ENCODE results near the gene ATP11C. TPM values are rescaled to one million over a fixed set of nuclear protein-coding genes. Genes with fewer than 3 reads are reported as not detected.
"Not testable (repeated sequence)": the region's sequence is repeated elsewhere in the genome, so short reads cannot be mapped to it uniquely, and the experiment has no call there.

Gene ATP11C
- total and polyA plus RNA-seq, 5 donors, result 2.7 to 8.7 (median 5.6) TPM

GRCh38 chrX:139856826-139857225, 76.0 kb downstream of the ATP11C start:
- H3K4me1 ChIP-seq (ENCODE audit: control insufficient read depth, insufficient read depth, low read length); intact Hi-C loops (cut with DNase I); DNase-seq; H3K27ac ChIP-seq (ENCODE audit: low read length); H3K4me3 ChIP-seq (ENCODE audit: low read length); H3K27me3 ChIP-seq (ENCODE audit: control insufficient read depth, insufficient read depth); H3K9me3 ChIP-seq (ENCODE audit: control insufficient read depth, low read length); ATAC-seq: not testable (repeated sequence)
- WGBS, result 71% methylated on average over 4 of the region's 4 CpGs

DNA sequence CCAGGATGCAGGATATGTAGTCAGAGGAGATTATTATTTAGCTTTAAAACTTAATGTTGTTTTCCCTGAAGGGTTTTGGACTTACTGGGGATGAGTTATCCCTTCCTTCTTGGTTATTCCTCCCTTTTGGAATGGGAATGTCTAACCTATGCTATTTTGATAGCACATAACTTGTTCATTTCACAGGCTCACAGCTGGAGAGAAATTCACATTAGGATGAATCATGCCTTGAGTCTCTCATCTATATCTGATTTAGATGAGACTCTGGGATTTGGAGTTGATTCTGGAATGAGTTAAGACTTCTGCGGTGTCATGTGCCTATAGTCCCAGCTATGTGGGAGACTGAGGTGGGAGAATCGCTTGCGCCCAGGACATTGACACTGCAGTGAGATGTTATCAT, 81.1 kb downstream of the ATP11C start:
- no peaks in the 10 kb centered on the region for H3K4me1 ChIP-seq (ENCODE audit: control insufficient read depth, insufficient read depth, low read length)
- no peak for DNase-seq

DNA sequence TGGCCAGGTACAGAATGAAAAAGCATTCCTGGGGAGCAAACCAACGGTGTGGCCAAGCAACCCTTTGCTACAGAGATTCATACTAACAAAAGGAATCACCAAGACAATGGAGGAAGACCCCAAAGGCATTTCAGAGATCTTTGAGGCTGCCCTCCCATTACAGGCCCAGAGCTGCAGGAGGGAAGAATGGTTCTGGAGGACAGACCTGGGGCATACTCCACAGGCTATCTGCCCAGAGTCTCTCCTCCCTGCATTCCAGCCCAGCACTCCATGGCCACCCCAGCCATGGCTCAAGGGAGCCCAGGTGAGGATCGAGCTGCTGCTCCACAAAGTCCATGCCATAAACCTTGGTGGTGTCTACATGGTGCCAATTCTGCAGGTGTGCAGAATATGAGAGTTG, 81.9 kb downstream of the ATP11C start:
- WGBS, result 93% methylated on average over 2 of the region's 2 CpGs
- intact Hi-C loops (cut with DNase I), result no loop called here
- H3K4me3 ChIP-seq (ENCODE audit: low read length), result no peak overlapping the region

More for the DNA sequence above, 81.1 kb downstream of the ATP11C start:
- 100% methylated on average over 3 of the region's 3 CpGs for WGBS
- ATAC-seq, result no peak
- no peak overlapping the region for H3K27ac ChIP-seq (ENCODE audit: low read length)
- intact Hi-C loops (cut with DNase I), result no loop called here
- H3K4me3 ChIP-seq (ENCODE audit: low read length), result no peak overlapping the region
- no peaks in the 10 kb centered on the region for H3K27me3 ChIP-seq (ENCODE audit: control insufficient read depth, insufficient read depth)
- H3K9me3 ChIP-seq (ENCODE audit: control insufficient read depth, low read length), result no peaks in the 10 kb centered on the region

GRCh38 chrX:139844884-139845283, 88.0 kb downstream of the ATP11C start:
- Histone ChIP-seq H3K9me3 (ENCODE audit: control insufficient read depth, low read length) (no peaks in the 10 kb centered on the region), H3K27me3 (ENCODE audit: control insufficient read depth, insufficient read depth) (no peaks in the 10 kb centered on the region), H3K4me3 (ENCODE audit: low read length) (no peak overlapping the region), H3K4me1 (ENCODE audit: control insufficient read depth, insufficient read depth, low read length) (peaks cover 2% of the 10 kb centered on the region), H3K27ac (ENCODE audit: low read length) (no peak overlapping the region)
- intact Hi-C loops (cut with DNase I), result no loop called here
- WGBS, result 43% methylated on average over 2 of the region's 2 CpGs
- ATAC-seq, result no peak
- no peak for DNase-seq

More for the DNA sequence above, 81.9 kb downstream of the ATP11C start:
- H3K9me3 ChIP-seq (ENCODE audit: control insufficient read depth, low read length), result no peaks in the 10 kb centered on the region
- H3K27me3 ChIP-seq (ENCODE audit: control insufficient read depth, insufficient read depth), result no peaks in the 10 kb centered on the region
- ATAC-seq (no peak), DNase-seq (no peak)
- no peak overlapping the region for H3K27ac ChIP-seq (ENCODE audit: low read length)
- H3K4me1 ChIP-seq (ENCODE audit: control insufficient read depth, insufficient read depth, low read length), result no peaks in the 10 kb centered on the region

DNA sequence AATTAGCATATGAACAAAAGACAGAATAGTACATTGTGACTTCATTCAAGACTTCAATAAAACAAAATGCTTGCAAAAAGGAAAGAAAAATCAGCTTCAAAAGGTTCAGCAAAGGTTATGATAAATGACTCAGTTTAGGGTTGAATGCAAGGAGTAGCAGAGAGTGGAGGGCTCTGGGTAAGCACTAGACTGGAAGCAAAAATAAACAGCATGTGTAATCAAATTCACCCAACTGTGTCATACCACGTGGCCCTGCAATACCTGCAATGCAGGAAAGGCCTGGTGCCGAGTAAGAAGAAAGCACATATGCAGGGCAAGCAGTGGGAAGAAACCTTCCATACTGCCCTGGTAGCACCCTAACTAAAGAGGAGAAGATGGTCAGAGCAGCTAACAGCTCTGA, 88.7 kb downstream of the ATP11C start:
- H3K27ac ChIP-seq (ENCODE audit: low read length), result no peak overlapping the region
- intact Hi-C loops (cut with DNase I), result no loop called here
- ATAC-seq (no peak), DNase-seq (no peak)
- H3K4me1 ChIP-seq (ENCODE audit: control insufficient read depth, insufficient read depth, low read length), result peaks cover 2% of the 10 kb centered on the region
- no peaks in the 10 kb centered on the region for H3K9me3 ChIP-seq (ENCODE audit: control insufficient read depth, low read length)
- H3K27me3 ChIP-seq (ENCODE audit: control insufficient read depth, insufficient read depth), result no peaks in the 10 kb centered on the region
- WGBS, result 84% methylated on average over 2 of the region's 2 CpGs
- no peak overlapping the region for H3K4me3 ChIP-seq (ENCODE audit: low read length)

DNA sequence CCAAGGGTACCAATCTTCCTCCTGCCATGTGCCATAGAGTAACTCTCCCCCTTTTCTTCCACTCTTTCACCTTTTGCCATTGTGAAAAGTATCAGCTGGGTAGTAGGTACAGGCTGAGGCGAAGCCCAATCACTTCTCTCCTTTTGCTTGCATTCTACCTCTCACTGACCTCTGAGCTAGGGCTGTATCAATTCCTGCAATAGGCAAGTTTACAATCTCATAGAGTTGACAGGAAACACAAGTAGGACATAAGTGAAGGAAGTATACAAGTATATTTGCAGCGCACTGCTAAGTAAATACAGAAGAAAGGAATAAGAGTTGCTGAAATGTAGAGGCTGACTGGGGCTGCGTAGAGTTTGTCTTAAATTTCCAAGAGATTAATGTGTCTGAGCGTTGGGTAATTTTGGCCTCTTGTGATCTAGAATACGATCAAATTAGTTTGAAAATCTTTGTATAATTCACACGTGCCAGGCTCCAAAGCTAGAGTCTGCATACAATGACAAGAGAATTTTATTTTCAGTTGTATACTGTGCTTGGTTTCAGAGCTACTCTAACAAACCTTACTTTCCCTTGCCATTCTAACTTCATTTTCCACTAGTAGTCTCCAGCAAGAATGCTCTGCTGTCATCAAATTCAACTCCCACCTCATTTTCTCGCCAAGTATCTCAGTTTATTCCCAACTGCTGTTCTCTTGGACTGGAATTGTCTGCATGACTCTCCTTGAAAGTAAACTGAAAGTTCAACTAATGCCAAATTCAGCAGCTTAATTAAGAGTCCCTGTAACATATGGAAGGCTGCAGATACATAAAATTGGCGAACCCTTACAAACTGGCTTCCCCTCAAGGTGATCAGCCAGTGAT, 90.3 kb downstream of the ATP11C start:
- no peak for DNase-seq
- 55% methylated on average over 8 of the region's 8 CpGs for WGBS
- Histone ChIP-seq H3K9me3 (ENCODE audit: control insufficient read depth, low read length) (no peaks in the 10 kb centered on the region), H3K27ac (ENCODE audit: low read length) (no peak overlapping the region), H3K4me3 (ENCODE audit: low read length) (no peak overlapping the region), H3K27me3 (ENCODE audit: control insufficient read depth, insufficient read depth) (no peaks in the 10 kb centered on the region), H3K4me1 (ENCODE audit: control insufficient read depth, insufficient read depth, low read length) (peaks cover 2% of the 10 kb centered on the region)
- ATAC-seq, result no peak
- intact Hi-C loops (cut with DNase I), result no loop called here

- H3K4me3 ChIP-seq (ENCODE audit: low read length); H3K9me3 ChIP-seq (ENCODE audit: control insufficient read depth, low read length); intact Hi-C loops (cut with DNase I); H3K27ac ChIP-seq (ENCODE audit: low read length); H3K4me1 ChIP-seq (ENCODE audit: control insufficient read depth, insufficient read depth, low read length); DNase-seq; H3K27me3 ChIP-seq (ENCODE audit: control insufficient read depth, insufficient read depth); ATAC-seq: not testable (repeated sequence)
- WGBS, result 97% methylated on average over 5 of the region's 5 CpGs
Observed at GRCh38 chrX:139836335-139836734, 96.5 kb downstream of the ATP11C start.

- Histone ChIP-seq H3K4me3 (ENCODE audit: low read length) (no peak overlapping the region), H3K4me1 (ENCODE audit: control insufficient read depth, insufficient read depth, low read length) (no peaks in the 10 kb centered on the region), H3K9me3 (ENCODE audit: control insufficient read depth, low read length) (no peaks in the 10 kb centered on the region), H3K27me3 (ENCODE audit: control insufficient read depth, insufficient read depth) (no peaks in the 10 kb centered on the region), H3K27ac (ENCODE audit: low read length) (no peak overlapping the region)
- intact Hi-C loops (cut with DNase I), result no loop called here
- ATAC-seq (no peak), DNase-seq (no peak)
Observed at GRCh38 chrX:139834879-139835278, 98.0 kb downstream of the ATP11C start.

DNA sequence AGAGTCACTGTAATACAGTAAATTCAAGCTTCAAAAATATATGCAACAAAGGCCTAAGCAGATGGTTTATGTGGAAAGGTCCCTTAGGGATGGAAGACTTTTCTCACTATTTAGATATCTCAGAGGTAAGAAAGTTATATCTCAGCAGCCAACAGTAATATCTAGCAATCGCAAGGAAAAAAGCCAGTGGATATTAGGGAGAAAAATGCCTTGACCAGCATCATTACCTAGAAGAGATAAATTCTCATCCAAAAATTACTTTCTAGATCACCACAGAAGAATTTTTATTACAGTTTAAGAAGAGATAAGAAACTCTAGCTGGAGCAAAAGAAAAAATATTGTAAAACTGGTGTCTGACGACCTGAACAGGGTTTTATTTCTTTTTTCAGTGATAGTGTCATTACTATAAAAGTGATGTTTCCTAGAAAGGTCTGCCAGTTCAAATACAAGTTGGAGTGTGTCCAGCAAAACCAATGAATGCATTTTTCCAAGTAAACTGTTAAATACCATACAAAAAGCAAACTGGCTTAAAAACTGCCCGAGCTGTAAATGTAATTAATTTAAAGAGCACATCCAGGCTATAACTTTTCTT, 100.0 kb downstream of the ATP11C start:
- intact Hi-C loops (cut with DNase I), result no loop called here

DNA sequence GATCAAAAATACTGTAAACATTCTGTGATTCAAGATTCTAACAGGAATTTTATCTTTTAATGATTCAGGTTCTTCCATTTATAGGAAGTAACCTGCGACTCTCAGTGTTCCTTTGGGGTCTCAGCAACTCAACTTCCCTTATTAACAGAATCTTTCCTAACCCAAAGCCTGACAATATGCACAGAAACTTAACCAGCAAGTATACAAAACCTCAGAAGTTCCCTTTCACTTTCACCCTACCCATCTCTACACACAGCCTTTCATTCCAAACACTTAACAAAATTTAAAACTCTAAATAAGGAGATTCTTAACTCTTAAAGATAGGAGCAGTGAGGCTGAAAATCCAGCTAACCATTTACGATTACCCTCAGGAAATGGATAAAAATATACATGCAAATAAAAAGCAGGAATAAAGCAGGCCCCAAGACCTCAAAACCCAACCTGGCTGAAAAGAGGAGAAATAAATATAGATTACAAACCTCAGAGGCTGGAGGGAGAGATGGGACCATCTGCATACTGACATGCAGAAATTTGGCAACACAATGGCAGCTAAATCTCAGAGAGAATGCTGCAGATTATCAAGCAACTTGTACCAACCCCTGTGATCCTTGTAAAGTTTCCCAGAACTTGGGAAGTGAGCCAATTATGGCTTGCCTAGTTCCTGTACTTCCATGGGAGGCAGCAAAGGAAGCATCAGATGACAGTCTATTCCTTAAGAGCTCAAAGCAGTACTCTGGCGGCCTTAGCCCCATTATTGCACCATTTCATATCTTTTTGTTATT, 101.0 kb downstream of the ATP11C start:
- peak; percentile 45 to 82 for ATAC-seq
- H3K4me1 ChIP-seq (ENCODE audit: control insufficient read depth, insufficient read depth, low read length), result no peaks in the 10 kb centered on the region
- no peak for DNase-seq
- H3K27ac ChIP-seq (ENCODE audit: low read length), result no peak overlapping the region
- no peak overlapping the region for H3K4me3 ChIP-seq (ENCODE audit: low read length)
- H3K9me3 ChIP-seq (ENCODE audit: control insufficient read depth, low read length), result no peaks in the 10 kb centered on the region
- WGBS, result 42% methylated on average over 3 of the region's 3 CpGs
- H3K27me3 ChIP-seq (ENCODE audit: control insufficient read depth, insufficient read depth), result no peaks in the 10 kb centered on the region
- intact Hi-C loops (cut with DNase I), result no loop called here

More for the DNA sequence above, 100.0 kb downstream of the ATP11C start:
- WGBS, result 62% methylated on average over 3 of the region's 3 CpGs
- Histone ChIP-seq H3K27me3 (ENCODE audit: control insufficient read depth, insufficient read depth) (no peaks in the 10 kb centered on the region), H3K4me1 (ENCODE audit: control insufficient read depth, insufficient read depth, low read length) (no peaks in the 10 kb centered on the region), H3K9me3 (ENCODE audit: control insufficient read depth, low read length) (no peaks in the 10 kb centered on the region), H3K27ac (ENCODE audit: low read length) (no peak overlapping the region), H3K4me3 (ENCODE audit: low read length) (no peak overlapping the region)
- ATAC-seq (no peak), DNase-seq (no peak)

- intact Hi-C loops (cut with DNase I), result no loop called here
- Histone ChIP-seq H3K27ac (ENCODE audit: low read length) (no peak overlapping the region), H3K9me3 (ENCODE audit: control insufficient read depth, low read length) (no peaks in the 10 kb centered on the region), H3K4me3 (ENCODE audit: low read length) (no peak overlapping the region), H3K27me3 (ENCODE audit: control insufficient read depth, insufficient read depth) (no peaks in the 10 kb centered on the region), H3K4me1 (ENCODE audit: control insufficient read depth, insufficient read depth, low read length) (no peaks in the 10 kb centered on the region)
- ATAC-seq (no peak), DNase-seq (no peak)
Observed at GRCh38 chrX:139831017-139831416, 101.8 kb downstream of the ATP11C start.

All from right cardiac atrium (tissue), 5 donors.